Measurements from ENCODE around the gene HDAC4.

GRCh38 chr2:239042551-239043320, 358.1 kb downstream of the HDAC4 start:
- no peak for TF ChIP-seq ELK1 (IDR thresholded peaks at IDR 0.05; ENCODE audit: borderline replicate concordance, low read depth, low read length)
- TF ChIP-seq CTCF (conservative IDR thresholded peaks at IDR 0.05; ENCODE audit: low read depth, low read length), result no peak
- TF ChIP-seq MXI1 (IDR thresholded peaks at IDR 0.05; ENCODE audit: borderline replicate concordance, low read depth, low read length), result no peak
- no peak for TF ChIP-seq RFX5 (IDR thresholded peaks at IDR 0.05; ENCODE audit: low read depth, low read length)
- no peak for TF ChIP-seq POLR2A (IDR thresholded peaks at IDR 0.05; ENCODE audit: low read depth, low read length)
- no peak for TF ChIP-seq RCOR1 (IDR thresholded peaks at IDR 0.05; ENCODE audit: insufficient replicate concordance, low read length)

Data from IMR-90 (cell line).